ENCODE results near the gene ABCB7. TPM values are rescaled to one million over a fixed set of nuclear protein-coding genes. Genes with fewer than 3 reads are reported as not detected.

Gene ABCB7
- total and polyA plus RNA-seq, 3 donors from 2014 or later: 10.1 to 52.3 (median 31.6) TPM

- Histone ChIP-seq H3K27me3 (no peaks in the 10 kb centered on the region), H3K36me3 (ENCODE audit: low read depth, missing control alignments) (no peaks in the 10 kb centered on the region), H3K4me3 (no peak overlapping the region), H3K9me3 (no peaks in the 10 kb centered on the region), H3K27ac (no peak overlapping the region), H3K4me1 (no peaks in the 10 kb centered on the region)
- intact Hi-C loops (cut with DNase I; ENCODE audit: low total_unique reads): no loop called here
- WGBS, 2 donors: 82 to 91% methylated on average over 1 of the region's 1 CpG
- TF ChIP-seq POLR2A (IDR thresholded peaks at IDR 0.05): no peak
- TF ChIP-seq, protein P1, sequence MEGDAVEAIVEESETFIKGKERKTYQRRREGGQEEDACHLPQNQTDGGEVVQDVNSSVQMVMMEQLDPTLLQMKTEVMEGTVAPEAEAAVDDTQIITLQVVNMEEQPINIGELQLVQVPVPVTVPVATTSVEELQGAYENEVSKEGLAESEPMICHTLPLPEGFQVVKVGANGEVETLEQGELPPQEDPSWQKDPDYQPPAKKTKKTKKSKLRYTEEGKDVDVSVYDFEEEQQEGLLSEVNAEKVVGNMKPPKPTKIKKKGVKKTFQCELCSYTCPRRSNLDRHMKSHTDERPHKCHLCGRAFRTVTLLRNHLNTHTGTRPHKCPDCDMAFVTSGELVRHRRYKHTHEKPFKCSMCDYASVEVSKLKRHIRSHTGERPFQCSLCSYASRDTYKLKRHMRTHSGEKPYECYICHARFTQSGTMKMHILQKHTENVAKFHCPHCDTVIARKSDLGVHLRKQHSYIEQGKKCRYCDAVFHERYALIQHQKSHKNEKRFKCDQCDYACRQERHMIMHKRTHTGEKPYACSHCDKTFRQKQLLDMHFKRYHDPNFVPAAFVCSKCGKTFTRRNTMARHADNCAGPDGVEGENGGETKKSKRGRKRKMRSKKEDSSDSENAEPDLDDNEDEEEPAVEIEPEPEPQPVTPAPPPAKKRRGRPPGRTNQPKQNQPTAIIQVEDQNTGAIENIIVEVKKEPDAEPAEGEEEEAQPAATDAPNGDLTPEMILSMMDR (IDR thresholded peaks at IDR 0.05): no peak
- DNase-seq: no peak
Measured at GRCh38 chrX:75074475-75074874, 81.6 kb downstream of the ABCB7 start.

- H3K9me3 ChIP-seq: no peaks in the 10 kb centered on the region
- 81 to 85% methylated on average over 3 of the region's 3 CpGs for WGBS, 2 donors
Measured at GRCh38 chrX:75071334-75071733, 84.7 kb downstream of the ABCB7 start.

GRCh38 chrX:75067931-75068330 lies 88.2 kb downstream of the ABCB7 start:
- TF ChIP-seq POLR2A (IDR thresholded peaks at IDR 0.05): no peak
- TF ChIP-seq, protein P1 (IDR thresholded peaks at IDR 0.05): no peak
- H3K9me3 ChIP-seq: no peaks in the 10 kb centered on the region
- H3K36me3 ChIP-seq (ENCODE audit: low read depth, missing control alignments): no peaks in the 10 kb centered on the region
- intact Hi-C loops (cut with DNase I; ENCODE audit: low total_unique reads): no loop called here
- no peaks in the 10 kb centered on the region for H3K27me3 ChIP-seq
- WGBS, 2 donors: 80 to 90% methylated on average over 2 of the region's 2 CpGs
- no peak overlapping the region for H3K4me3 ChIP-seq
- H3K4me1 ChIP-seq: no peaks in the 10 kb centered on the region
- H3K27ac ChIP-seq: no peak overlapping the region
- no peak for DNase-seq

More at GRCh38 chrX:75071334-75071733, 84.7 kb downstream of the ABCB7 start:
- no peaks in the 10 kb centered on the region for H3K27me3 ChIP-seq
- H3K27ac ChIP-seq: no peak overlapping the region
- DNase-seq: no peak
- no peak for TF ChIP-seq POLR2A (IDR thresholded peaks at IDR 0.05)
- TF ChIP-seq, protein P1 (IDR thresholded peaks at IDR 0.05): no peak
- H3K4me1 ChIP-seq: no peaks in the 10 kb centered on the region
- H3K36me3 ChIP-seq (ENCODE audit: low read depth, missing control alignments): no peaks in the 10 kb centered on the region
- H3K4me3 ChIP-seq: no peak overlapping the region
- intact Hi-C loops (cut with DNase I; ENCODE audit: low total_unique reads): no loop called here

DNA sequence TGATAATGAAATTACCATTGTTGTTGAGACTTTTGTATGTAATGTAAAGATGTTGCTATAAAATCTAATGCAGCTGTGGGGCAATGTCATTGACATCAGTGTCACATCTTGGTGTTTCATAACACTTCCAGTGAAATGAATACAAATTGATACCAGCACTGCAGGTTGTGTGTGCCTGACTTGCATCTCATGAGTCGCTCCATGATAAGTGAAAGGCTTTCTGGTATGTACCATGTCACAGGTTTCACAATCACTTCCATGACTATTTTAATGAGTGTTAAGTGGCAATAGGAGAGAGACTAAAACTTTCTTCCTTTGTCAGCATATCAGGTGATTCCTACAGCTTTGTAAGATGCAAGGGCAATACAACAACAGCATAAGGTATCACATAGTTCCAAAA lies 94.4 kb downstream of the ABCB7 start:
- no peaks in the 10 kb centered on the region for H3K36me3 ChIP-seq (ENCODE audit: low read depth, missing control alignments)
- WGBS, 2 donors: 86% methylated on average over 1 of the region's 1 CpG; no CpG with 5 or more reads in 1 of the 2 donors

GRCh38 chrX:75051047-75051446 lies 105.0 kb downstream of the ABCB7 start:
- H3K27me3 ChIP-seq: no peaks in the 10 kb centered on the region
- H3K4me1 ChIP-seq: no peaks in the 10 kb centered on the region
- no peak for DNase-seq
- H3K4me3 ChIP-seq: no peak overlapping the region
- H3K27ac ChIP-seq: no peak overlapping the region
- intact Hi-C loops (cut with DNase I; ENCODE audit: low total_unique reads): no loop called here
- TF ChIP-seq, protein P1 (IDR thresholded peaks at IDR 0.05): no peak
- no peak for TF ChIP-seq POLR2A (IDR thresholded peaks at IDR 0.05)
- H3K9me3 ChIP-seq: no peaks in the 10 kb centered on the region
- WGBS, 2 donors: 83 to 84% methylated on average over 1 of the region's 1 CpG
- H3K36me3 ChIP-seq (ENCODE audit: low read depth, missing control alignments): no peaks in the 10 kb centered on the region

More for the DNA sequence above, 94.4 kb downstream of the ABCB7 start:
- intact Hi-C loops (cut with DNase I; ENCODE audit: low total_unique reads): no loop called here
- no peaks in the 10 kb centered on the region for H3K9me3 ChIP-seq
- no peak for DNase-seq
- H3K27ac ChIP-seq: no peak overlapping the region
- H3K27me3 ChIP-seq: no peaks in the 10 kb centered on the region
- H3K4me1 ChIP-seq: no peaks in the 10 kb centered on the region
- H3K4me3 ChIP-seq: no peak overlapping the region
- TF ChIP-seq, protein P1 (IDR thresholded peaks at IDR 0.05): no peak
- no peak for TF ChIP-seq POLR2A (IDR thresholded peaks at IDR 0.05)

All from testis (tissue), 3 donors.